Measurements from ENCODE around the gene TRIM40. TPM values are rescaled to one million over a fixed set of nuclear protein-coding genes. Genes with fewer than 3 reads are reported as not detected.
"Not testable (repeated sequence)": the region's sequence is repeated elsewhere in the genome, so short reads cannot be mapped to it uniquely, and the experiment has no call there.

The TRIM40 gene
- total RNA-seq, 1 experiment from 2014 or later = not detected

DNA sequence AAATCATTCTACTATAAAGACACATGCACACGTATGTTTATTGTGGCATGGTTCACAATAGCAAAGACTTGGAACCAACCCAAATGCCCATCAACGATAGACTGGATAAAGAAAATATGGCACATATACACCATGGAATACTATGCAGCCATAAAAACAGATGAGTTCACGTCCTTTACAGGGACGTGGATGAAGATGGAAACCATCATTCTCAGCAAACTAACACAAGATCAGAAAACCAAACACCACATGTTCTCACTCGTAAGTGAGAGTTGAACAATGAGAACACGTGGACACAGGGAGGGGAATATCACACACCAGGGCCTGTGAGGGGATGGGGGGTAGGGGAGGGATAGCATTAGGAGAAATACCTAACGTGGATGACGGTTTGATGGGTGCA lies 4.3 kb downstream of the TRIM40 start:
- H3K36me3 ChIP-seq (ENCODE audit: control insufficient read depth in 1 of 2, insufficient read depth in 2 of 2, low read length in 2 of 2); H3K4me1 ChIP-seq (ENCODE audit: control insufficient read depth in 1 of 2, insufficient read depth in 2 of 2, low read length in 2 of 2); DNase-seq (ENCODE audit: low read depth, low spot score); H4K20me1 ChIP-seq (ENCODE audit: insufficient read depth); H3K4me3 ChIP-seq (replicated peaks in 1 of 2; ENCODE audit: low read depth in 1 of 2, low read length in 2 of 2); H3K79me2 ChIP-seq (ENCODE audit: insufficient read depth, low read length); intact Hi-C loops (cut with micrococcal nuclease); RAD21 ChIA-PET (ENCODE audit: low non-redundant PET in 1 of 2, low total read pairs in 2 of 2, uncharacterized antibody in 2 of 2, unreplicated experiment in 2 of 2); H3K27me3 ChIP-seq (ENCODE audit: insufficient read depth, low read length); H3K27ac ChIP-seq (ENCODE audit: low read depth, low read length); BruUV-seq (replicated peaks); H3K9me3 ChIP-seq (ENCODE audit: control insufficient read depth in 1 of 2, insufficient read depth in 1 of 2, low read depth in 1 of 2, low read length in 2 of 2); POLR2A ChIA-PET; H3K9ac ChIP-seq (ENCODE audit: low read length); H3K9me2 ChIP-seq (ENCODE audit: insufficient read depth); H3K4me2 ChIP-seq (ENCODE audit: low read length); H2AFZ ChIP-seq (ENCODE audit: low read depth, low read length, poor library complexity, severe bottlenecking); ATAC-seq: not testable (repeated sequence)
- CTCF ChIA-PET = interaction anchor here (1.3 kb wide), 1 partner anchor 9 kb away, joined by 5 read pairs; no protein-coding TSS in a partner anchor

DNA sequence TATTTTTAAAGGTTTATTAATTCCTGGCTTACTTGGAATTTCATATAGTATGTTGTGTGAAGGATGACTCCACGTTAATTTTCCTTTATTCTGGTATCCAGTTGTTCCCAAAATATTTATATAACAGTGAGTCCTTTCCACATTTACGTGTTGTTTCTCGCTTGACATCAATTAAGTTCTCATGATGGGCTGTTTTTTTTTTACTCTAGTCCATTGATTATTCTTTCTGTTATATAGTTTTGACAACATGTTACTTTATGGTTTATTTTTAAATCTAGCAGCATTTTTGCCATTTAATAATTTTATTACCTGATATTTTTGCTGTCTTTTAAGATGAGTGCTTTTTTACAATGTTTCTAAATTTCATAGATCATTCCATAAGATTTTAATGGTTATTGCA lies 6.7 kb downstream of the TRIM40 start:
- no peaks in the 10 kb centered on the region for H3K9me2 ChIP-seq (ENCODE audit: insufficient read depth)
- no peak overlapping the region for H3K27ac ChIP-seq (ENCODE audit: low read depth, low read length)
- H3K36me3 ChIP-seq (ENCODE audit: control insufficient read depth in 1 of 2, insufficient read depth in 2 of 2, low read length in 2 of 2) = no peaks in the 10 kb centered on the region
- CTCF ChIA-PET = interaction anchor here (1.1 kb wide), 1 partner anchor 12 kb away, joined by 6 read pairs; no protein-coding TSS in a partner anchor
- no peak overlapping the region for H3K9ac ChIP-seq (ENCODE audit: low read length)
- H3K9me3 ChIP-seq (ENCODE audit: control insufficient read depth in 1 of 2, insufficient read depth in 1 of 2, low read depth in 1 of 2, low read length in 2 of 2) = no peaks in the 10 kb centered on the region
- no peak overlapping the region for H2AFZ ChIP-seq (ENCODE audit: low read depth, low read length, poor library complexity, severe bottlenecking)
- H4K20me1 ChIP-seq (ENCODE audit: insufficient read depth) = no peaks in the 10 kb centered on the region
- H3K79me2 ChIP-seq (ENCODE audit: insufficient read depth, low read length) = no peaks in the 10 kb centered on the region
- no peaks in the 10 kb centered on the region for H3K4me1 ChIP-seq (ENCODE audit: control insufficient read depth in 1 of 2, insufficient read depth in 2 of 2, low read length in 2 of 2)
- DNase-seq (ENCODE audit: low read depth, low spot score) (no peak), ATAC-seq (no peak)
- no TSS peak for BruUV-seq (replicated peaks)
- H3K27me3 ChIP-seq (ENCODE audit: insufficient read depth, low read length) = no peaks in the 10 kb centered on the region
- RAD21 ChIA-PET (ENCODE audit: low non-redundant PET in 1 of 2, low total read pairs in 2 of 2, uncharacterized antibody in 2 of 2, unreplicated experiment in 2 of 2) = no interaction called here
- POLR2A ChIA-PET = interaction anchor here (0.7 kb wide), 1 partner anchor 102 kb away, joined by 3 read pairs; no protein-coding TSS in a partner anchor
- no peak for TF ChIP-seq CBX3 (IDR thresholded peaks at IDR 0.05; ENCODE audit: low read depth)
- TF ChIP-seq ELF1 (IDR thresholded peaks at IDR 0.05; ENCODE audit: borderline replicate concordance, low read depth) = no peak
- TF ChIP-seq, protein P1, sequence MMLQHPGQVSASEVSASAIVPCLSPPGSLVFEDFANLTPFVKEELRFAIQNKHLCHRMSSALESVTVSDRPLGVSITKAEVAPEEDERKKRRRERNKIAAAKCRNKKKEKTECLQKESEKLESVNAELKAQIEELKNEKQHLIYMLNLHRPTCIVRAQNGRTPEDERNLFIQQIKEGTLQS (IDR thresholded peaks at IDR 0.05) = no peak
- TF ChIP-seq EGR1 (IDR thresholded peaks at IDR 0.05; ENCODE audit: low read depth) = no peak
- TF ChIP-seq RAD21 (IDR thresholded peaks at IDR 0.05; ENCODE audit: low read depth) = no peak
- no peak for TF ChIP-seq SRF (IDR thresholded peaks at IDR 0.05; ENCODE audit: low read depth)
- no peak for TF ChIP-seq SIN3A (IDR thresholded peaks at IDR 0.05; ENCODE audit: low read depth)
- no peak for TF ChIP-seq ZNF274 (IDR thresholded peaks at IDR 0.05; ENCODE audit: low read depth, low read length)
- no peak for TF ChIP-seq YY1 (IDR thresholded peaks at IDR 0.05; ENCODE audit: extremely low read depth, insufficient replicate concordance, low read depth, low read length)
- TF ChIP-seq ZFX (IDR thresholded peaks at IDR 0.05) = no peak
- no peak for TF ChIP-seq FOSL1 (IDR thresholded peaks at IDR 0.05; ENCODE audit: low read depth)
- TF ChIP-seq CEBPB (IDR thresholded peaks at IDR 0.05; ENCODE audit: low read depth) = no peak
- no peak for TF ChIP-seq POLR2AphosphoS5 (IDR thresholded peaks at IDR 0.05; ENCODE audit: low read depth, low read length)
- no peak for TF ChIP-seq EZH2 (IDR thresholded peaks at IDR 0.05)
- TF ChIP-seq, protein P2, sequence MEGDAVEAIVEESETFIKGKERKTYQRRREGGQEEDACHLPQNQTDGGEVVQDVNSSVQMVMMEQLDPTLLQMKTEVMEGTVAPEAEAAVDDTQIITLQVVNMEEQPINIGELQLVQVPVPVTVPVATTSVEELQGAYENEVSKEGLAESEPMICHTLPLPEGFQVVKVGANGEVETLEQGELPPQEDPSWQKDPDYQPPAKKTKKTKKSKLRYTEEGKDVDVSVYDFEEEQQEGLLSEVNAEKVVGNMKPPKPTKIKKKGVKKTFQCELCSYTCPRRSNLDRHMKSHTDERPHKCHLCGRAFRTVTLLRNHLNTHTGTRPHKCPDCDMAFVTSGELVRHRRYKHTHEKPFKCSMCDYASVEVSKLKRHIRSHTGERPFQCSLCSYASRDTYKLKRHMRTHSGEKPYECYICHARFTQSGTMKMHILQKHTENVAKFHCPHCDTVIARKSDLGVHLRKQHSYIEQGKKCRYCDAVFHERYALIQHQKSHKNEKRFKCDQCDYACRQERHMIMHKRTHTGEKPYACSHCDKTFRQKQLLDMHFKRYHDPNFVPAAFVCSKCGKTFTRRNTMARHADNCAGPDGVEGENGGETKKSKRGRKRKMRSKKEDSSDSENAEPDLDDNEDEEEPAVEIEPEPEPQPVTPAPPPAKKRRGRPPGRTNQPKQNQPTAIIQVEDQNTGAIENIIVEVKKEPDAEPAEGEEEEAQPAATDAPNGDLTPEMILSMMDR (IDR thresholded peaks at IDR 0.05 in 2 of 3, conservative IDR thresholded peaks at IDR 0.05 in 1 of 3; ENCODE audit: borderline replicate concordance in 1 of 3, insufficient read depth in 1 of 3, low read depth in 2 of 3, low read length in 2 of 3) = no peak
- TF ChIP-seq EZH2phosphoT487 (IDR thresholded peaks at IDR 0.05; ENCODE audit: borderline replicate concordance) = no peak
- TF ChIP-seq, protein P3, sequence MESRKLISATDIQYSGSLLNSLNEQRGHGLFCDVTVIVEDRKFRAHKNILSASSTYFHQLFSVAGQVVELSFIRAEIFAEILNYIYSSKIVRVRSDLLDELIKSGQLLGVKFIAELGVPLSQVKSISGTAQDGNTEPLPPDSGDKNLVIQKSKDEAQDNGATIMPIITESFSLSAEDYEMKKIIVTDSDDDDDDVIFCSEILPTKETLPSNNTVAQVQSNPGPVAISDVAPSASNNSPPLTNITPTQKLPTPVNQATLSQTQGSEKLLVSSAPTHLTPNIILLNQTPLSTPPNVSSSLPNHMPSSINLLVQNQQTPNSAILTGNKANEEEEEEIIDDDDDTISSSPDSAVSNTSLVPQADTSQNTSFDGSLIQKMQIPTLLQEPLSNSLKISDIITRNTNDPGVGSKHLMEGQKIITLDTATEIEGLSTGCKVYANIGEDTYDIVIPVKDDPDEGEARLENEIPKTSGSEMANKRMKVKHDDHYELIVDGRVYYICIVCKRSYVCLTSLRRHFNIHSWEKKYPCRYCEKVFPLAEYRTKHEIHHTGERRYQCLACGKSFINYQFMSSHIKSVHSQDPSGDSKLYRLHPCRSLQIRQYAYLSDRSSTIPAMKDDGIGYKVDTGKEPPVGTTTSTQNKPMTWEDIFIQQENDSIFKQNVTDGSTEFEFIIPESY (IDR thresholded peaks at IDR 0.05; ENCODE audit: extremely low read depth, insufficient replicate concordance, low read length) = no peak
- no peak for TF ChIP-seq POLR2A (IDR thresholded peaks at IDR 0.05; ENCODE audit: borderline replicate concordance, extremely low read depth, insufficient read depth, insufficient read length)
- TF ChIP-seq, protein P4, sequence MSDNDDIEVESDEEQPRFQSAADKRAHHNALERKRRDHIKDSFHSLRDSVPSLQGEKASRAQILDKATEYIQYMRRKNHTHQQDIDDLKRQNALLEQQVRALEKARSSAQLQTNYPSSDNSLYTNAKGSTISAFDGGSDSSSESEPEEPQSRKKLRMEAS (IDR thresholded peaks at IDR 0.05) = no peak
- no peak overlapping the region for H3K4me3 ChIP-seq (replicated peaks in 1 of 2; ENCODE audit: low read depth in 1 of 2, low read length in 2 of 2)
- intact Hi-C loops (cut with micrococcal nuclease) = no loop called here
- H3K4me2 ChIP-seq (ENCODE audit: low read length) = no peak overlapping the region

Data from HCT116 (cell line).